MM.1S (cell line): ENCODE data around the gene C2CD2.

Experiments
- EZH2 ChIP-seq: fragments of 300-600 bp; sonication (generic); optimal IDR thresholded peaks from 2 replicates; pipeline ENCODE3; 2017; ENCODE audit warnings: low read depth, mild to moderate bottlenecking, antibody characterized with exemption, low read length, mixed read lengths
- TF ChIP-seq, protein P1 (sequence below): fragments of 300-600 bp; sonication (generic); IDR thresholded peaks from 2 replicates; pipeline ENCODE4 v1.5.1; 2016; ENCODE audit warnings: antibody characterized with exemption, low read length, mixed read lengths

- TF ChIP-seq, protein P1, sequence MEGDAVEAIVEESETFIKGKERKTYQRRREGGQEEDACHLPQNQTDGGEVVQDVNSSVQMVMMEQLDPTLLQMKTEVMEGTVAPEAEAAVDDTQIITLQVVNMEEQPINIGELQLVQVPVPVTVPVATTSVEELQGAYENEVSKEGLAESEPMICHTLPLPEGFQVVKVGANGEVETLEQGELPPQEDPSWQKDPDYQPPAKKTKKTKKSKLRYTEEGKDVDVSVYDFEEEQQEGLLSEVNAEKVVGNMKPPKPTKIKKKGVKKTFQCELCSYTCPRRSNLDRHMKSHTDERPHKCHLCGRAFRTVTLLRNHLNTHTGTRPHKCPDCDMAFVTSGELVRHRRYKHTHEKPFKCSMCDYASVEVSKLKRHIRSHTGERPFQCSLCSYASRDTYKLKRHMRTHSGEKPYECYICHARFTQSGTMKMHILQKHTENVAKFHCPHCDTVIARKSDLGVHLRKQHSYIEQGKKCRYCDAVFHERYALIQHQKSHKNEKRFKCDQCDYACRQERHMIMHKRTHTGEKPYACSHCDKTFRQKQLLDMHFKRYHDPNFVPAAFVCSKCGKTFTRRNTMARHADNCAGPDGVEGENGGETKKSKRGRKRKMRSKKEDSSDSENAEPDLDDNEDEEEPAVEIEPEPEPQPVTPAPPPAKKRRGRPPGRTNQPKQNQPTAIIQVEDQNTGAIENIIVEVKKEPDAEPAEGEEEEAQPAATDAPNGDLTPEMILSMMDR, result no peak
- no peak for TF ChIP-seq EZH2
Measured at GRCh38 chr21:41867313-41867712, 86.5 kb downstream of the C2CD2 start.
